GM19455 (cell line): ENCODE measurements around the gene ARHGAP22.

Experiments used
- ATAC-seq: cut with Tn5 transposase; IDR thresholded peaks from one replicate; pipeline ENCODE4 v1.9.1; 2021; ENCODE audit not compliant: unreplicated experiment

Gene ARHGAP22

GRCh38 chr10:48454302-48455054, 150.4 kb downstream of the ARHGAP22 start:
- ATAC-seq: no peak

GRCh38 chr10:48453451-48454301, 151.2 kb downstream of the ARHGAP22 start:
- ATAC-seq: no peak

GRCh38 chr10:48452879-48453412, 151.9 kb downstream of the ARHGAP22 start:
- no peak for ATAC-seq

GRCh38 chr10:48451969-48452878, 152.6 kb downstream of the ARHGAP22 start:
- ATAC-seq: no peak

- no peak for ATAC-seq
These were observed 154.0 kb downstream of the ARHGAP22 start for GRCh38 chr10:48450741-48451466.

GRCh38 chr10:48450233-48450740, 154.6 kb downstream of the ARHGAP22 start:
- ATAC-seq: no peak

- no peak for ATAC-seq
These were observed 155.2 kb downstream of the ARHGAP22 start for GRCh38 chr10:48449501-48450232.

GRCh38 chr10:48448796-48449195, 156.1 kb downstream of the ARHGAP22 start:
- no peak for ATAC-seq

- ATAC-seq: no peak
These were observed 157.3 kb downstream of the ARHGAP22 start for GRCh38 chr10:48447356-48448215.

GRCh38 chr10:48446785-48447184, 158.1 kb downstream of the ARHGAP22 start:
- ATAC-seq: no peak

GRCh38 chr10:48445932-48446331, 158.9 kb downstream of the ARHGAP22 start:
- no peak for ATAC-seq

GRCh38 chr10:48444861-48445841, 159.7 kb downstream of the ARHGAP22 start:
- no peak for ATAC-seq

GRCh38 chr10:48444266-48444665, 160.6 kb downstream of the ARHGAP22 start:
- ATAC-seq: no peak

- ATAC-seq: no peak
These were observed 162.1 kb downstream of the ARHGAP22 start for GRCh38 chr10:48442809-48443177.

- no peak for ATAC-seq
These were observed 162.6 kb downstream of the ARHGAP22 start for GRCh38 chr10:48442090-48442808.

- ATAC-seq: no peak
These were observed 164.1 kb downstream of the ARHGAP22 start for GRCh38 chr10:48440771-48441170.
